ENCODE results near the gene TPCN1. TPM values are rescaled to one million over a fixed set of nuclear protein-coding genes. Genes with fewer than 3 reads are reported as not detected.

TPCN1 gene
- total RNA-seq, 1 donor from 2014 or later, result 153 TPM

GRCh38 chr12:113238309-113238708 lies 17.0 kb downstream of the TPCN1 start:
- TF ChIP-seq CTCF (IDR thresholded peaks at IDR 0.05; ENCODE audit: borderline replicate concordance), result no peak
- H3K4me1 ChIP-seq, result peaks cover 100% of the 10 kb centered on the region
- no peaks in the 10 kb centered on the region for H3K27me3 ChIP-seq (ENCODE audit: low read depth)
- DNase-seq, result no peak
- intact Hi-C loops (cut with micrococcal nuclease), result no loop called here
- no peaks in the 10 kb centered on the region for H3K9me3 ChIP-seq (replicated peaks)
- no peak overlapping the region for H3K4me3 ChIP-seq
- peaks cover 42% of the 10 kb centered on the region for H3K36me3 ChIP-seq
- H3K27ac ChIP-seq (replicated peaks), result peak overlapping the region; percentile 99

- Histone ChIP-seq H3K4me3 (no peak overlapping the region), H3K27me3 (ENCODE audit: low read depth) (no peaks in the 10 kb centered on the region), H3K9me3 (replicated peaks) (no peaks in the 10 kb centered on the region), H3K27ac (replicated peaks) (peak overlapping the region; percentile 99), H3K36me3 (peaks cover 34% of the 10 kb centered on the region), H3K4me1 (peaks cover 100% of the 10 kb centered on the region)
- DNase-seq, result no peak
- intact Hi-C loops (cut with micrococcal nuclease), result no loop called here
- TF ChIP-seq CTCF (IDR thresholded peaks at IDR 0.05; ENCODE audit: borderline replicate concordance), result no peak
Observed at GRCh38 chr12:113239288-113239771, 18.1 kb downstream of the TPCN1 start.

GRCh38 chr12:113239811-113240331 lies 18.6 kb downstream of the TPCN1 start:
- peaks cover 28% of the 10 kb centered on the region for H3K36me3 ChIP-seq
- H3K27ac ChIP-seq (replicated peaks), result peak overlapping the region; percentile 99
- H3K4me3 ChIP-seq, result no peak overlapping the region
- intact Hi-C loops (cut with micrococcal nuclease), result no loop called here
- peaks cover 100% of the 10 kb centered on the region for H3K4me1 ChIP-seq
- no peaks in the 10 kb centered on the region for H3K27me3 ChIP-seq (ENCODE audit: low read depth)
- H3K9me3 ChIP-seq (replicated peaks), result no peaks in the 10 kb centered on the region
- DNase-seq, result peak; percentile 69
- no peak for TF ChIP-seq CTCF (IDR thresholded peaks at IDR 0.05; ENCODE audit: borderline replicate concordance)

GRCh38 chr12:113240395-113240794 lies 19.1 kb downstream of the TPCN1 start:
- no peak for TF ChIP-seq CTCF (IDR thresholded peaks at IDR 0.05; ENCODE audit: borderline replicate concordance)
- peaks cover 100% of the 10 kb centered on the region for H3K4me1 ChIP-seq
- intact Hi-C loops (cut with micrococcal nuclease), result no loop called here
- H3K4me3 ChIP-seq, result no peak overlapping the region
- H3K27me3 ChIP-seq (ENCODE audit: low read depth), result no peaks in the 10 kb centered on the region
- H3K9me3 ChIP-seq (replicated peaks), result no peaks in the 10 kb centered on the region
- peak overlapping the region; percentile 99 for H3K27ac ChIP-seq (replicated peaks)
- peaks cover 24% of the 10 kb centered on the region for H3K36me3 ChIP-seq
- no peak for DNase-seq

- no peak overlapping the region for H3K4me3 ChIP-seq
- peaks cover 24% of the 10 kb centered on the region for H3K36me3 ChIP-seq
- peak overlapping the region; percentile 99 for H3K27ac ChIP-seq (replicated peaks)
- H3K27me3 ChIP-seq (ENCODE audit: low read depth), result no peaks in the 10 kb centered on the region
- DNase-seq, result no peak
- H3K9me3 ChIP-seq (replicated peaks), result no peaks in the 10 kb centered on the region
- TF ChIP-seq CTCF (IDR thresholded peaks at IDR 0.05; ENCODE audit: borderline replicate concordance), result no peak
- H3K4me1 ChIP-seq, result peaks cover 100% of the 10 kb centered on the region
- intact Hi-C loops (cut with micrococcal nuclease), result no loop called here
Observed at GRCh38 chr12:113241191-113242025, 20.1 kb downstream of the TPCN1 start.
